Caco-2 (cell line): ENCODE results near the gene ADGRF5. TPM values are rescaled to one million over a fixed set of nuclear protein-coding genes. Genes with fewer than 3 reads are reported as not detected.

Source experiments
- BruUV-seq: library from RNA; stranded (reverse); fragments of 400-500 nt; replicated peaks from 2 replicates; lab custom pipeline; 2021; lab: Mats Ljungman, UMichigan
- CTCF ChIA-PET: fragments of 300-600 bp; sonication (Branson Sonifier 250); formaldehyde crosslinking; loops from one replicate; lab custom pipeline; 2022; ENCODE audit warnings: antibody characterized with exemption; lab: Charles Lee
- POLR2A ChIA-PET: fragments of 300-600 bp; sonication (Branson Sonifier 250); formaldehyde crosslinking; loops from one replicate; lab custom pipeline; 2022; ENCODE audit warnings: antibody characterized with exemption; lab: Charles Lee
- DNase-seq, 2 experiments: peaks; one replicate each; pipeline versions ENCODE4 v3.0.0 to v3.0.0-alpha.2; 2020 to 2022
- H3K27me3 ChIP-seq: replicated peaks from 2 replicates; pipeline ENCODE4 v1.6.0; 2011; ENCODE audit warnings: low read length; ENCODE audit not compliant: control insufficient read depth, insufficient read depth
- H3K36me3 ChIP-seq: 2 replicates; pipeline ENCODE4 v1.5.1; 2011; ENCODE audit warnings: low read length; ENCODE audit not compliant: control insufficient read depth, insufficient read depth
- H3K4me1 ChIP-seq: fragments of 250-450 bp; sonication (Bioruptor Pico); 2 replicates; pipeline ENCODE4 v1.5.1; 2020; ENCODE audit warnings: mild to moderate bottlenecking
- H3K4me3 ChIP-seq: 2 replicates; pipeline ENCODE4 v1.5.1; 2011; ENCODE audit warnings: low read depth, mild to moderate bottlenecking, control low read depth, low read length
- H3K9me3 ChIP-seq: fragments of 250-450 bp; sonication (Bioruptor Pico); 2 replicates; pipeline ENCODE4 v1.5.1; 2020; ENCODE audit warnings: mild to moderate bottlenecking, moderate library complexity
- H3K27ac Mint-ChIP-seq: one replicate; pipeline ENCODE4 v1.8.0; 2022; ENCODE audit warnings: mixed read lengths; ENCODE audit not compliant: unreplicated experiment
- H3K27me3 Mint-ChIP-seq: one replicate; pipeline ENCODE4 v1.8.0; 2022; ENCODE audit warnings: mixed read lengths; ENCODE audit not compliant: insufficient read depth, unreplicated experiment
- H3K36me3 Mint-ChIP-seq: one replicate; pipeline ENCODE4 v1.8.0; 2022; ENCODE audit warnings: mild to moderate bottlenecking, mixed read lengths; ENCODE audit not compliant: insufficient read depth, unreplicated experiment
- H3K4me1 Mint-ChIP-seq: one replicate; pipeline ENCODE4 v1.8.0; 2022; ENCODE audit warnings: low read depth, mixed read lengths; ENCODE audit not compliant: unreplicated experiment
- H3K4me3 Mint-ChIP-seq: one replicate; pipeline ENCODE4 v1.8.0; 2022; ENCODE audit warnings: mild to moderate bottlenecking, moderate library complexity, mixed read lengths; ENCODE audit not compliant: unreplicated experiment
- H3K9me3 Mint-ChIP-seq: one replicate; pipeline ENCODE4 v1.8.0; 2022; ENCODE audit warnings: mixed read lengths; ENCODE audit not compliant: unreplicated experiment
- intact Hi-C: fragments of 100-400 bp; cut with micrococcal nuclease; formaldehyde crosslinking; loops from one replicate; pipeline ENCODE4 v1.10.0; 2022; ENCODE audit not compliant: unreplicated experiment
- total RNA-seq: library from RNA; stranded (reverse); gene quantifications from 2 replicates; pipeline ENCODE4 v1.2.3, GENCODE V29; 2022
- TF ChIP-seq, protein P1 (sequence below), 2 experiments: fragments of 200-600 bp in 1 of 2; IDR thresholded peaks; 1 replicate in 1 of 2; 2 replicates in 1 of 2; pipeline versions ENCODE4 v1.5.1 to v1.8.0; 2011 to 2022; ENCODE audit warnings: antibody characterized with exemption in 1 of 2, control low read depth in 1 of 2, inconsistent platforms in 1 of 2, low read depth in 1 of 2, low read length in 1 of 2, mild to moderate bottlenecking in 1 of 2, moderate library complexity in 1 of 2; ENCODE audit not compliant: insufficient read depth in 1 of 2, severe bottlenecking in 1 of 2, unreplicated experiment in 1 of 2

Gene ADGRF5
- total RNA-seq, 1 experiment from 2014 or later = not detected

DNA sequence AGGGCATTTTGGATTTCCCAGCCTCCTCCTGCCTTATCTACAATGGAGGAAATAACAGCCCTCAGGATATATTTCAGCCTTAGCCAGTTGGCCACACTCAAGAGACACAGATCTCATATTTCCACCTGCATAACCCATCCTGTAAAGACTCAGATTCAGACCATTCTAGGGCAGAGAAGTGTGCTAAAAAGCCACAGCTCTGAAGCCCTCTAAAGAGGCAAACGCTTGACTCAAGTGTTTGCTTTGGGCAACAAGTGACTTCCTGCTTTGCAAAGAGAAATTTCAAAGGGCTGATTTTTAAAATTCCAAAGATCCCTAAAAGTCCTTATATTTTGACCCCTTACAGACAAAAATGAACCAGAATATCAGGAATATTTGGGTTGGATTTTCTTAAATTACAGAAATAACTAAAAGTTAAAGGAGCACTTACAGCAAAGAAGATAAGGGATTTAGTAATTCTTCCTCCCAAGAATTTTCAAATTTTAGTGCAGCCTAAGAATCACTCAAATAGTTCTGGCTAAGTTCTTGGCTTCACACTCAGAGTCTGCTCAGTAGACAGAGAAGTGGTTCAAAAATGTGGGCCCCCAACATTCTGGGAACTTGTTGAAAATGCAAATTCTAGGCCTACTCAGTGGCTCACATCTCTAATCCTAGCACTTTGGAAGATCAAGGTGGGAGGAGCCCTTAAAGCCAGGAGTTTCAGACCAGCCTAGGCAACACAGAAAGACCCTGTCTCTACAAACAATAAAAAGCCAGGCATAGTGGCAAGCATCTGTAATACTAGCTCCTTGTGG lies 18.9 kb upstream of the ADGRF5 start:
- H3K4me3 ChIP-seq = no peak overlapping the region
- H3K9me3 Mint-ChIP-seq = no peaks in the 10 kb centered on the region
- no peaks in the 10 kb centered on the region for H3K36me3 ChIP-seq
- no TSS peak for BruUV-seq
- H3K27ac Mint-ChIP-seq = no peak overlapping the region
- no peak overlapping the region for H3K4me3 Mint-ChIP-seq
- no peaks in the 10 kb centered on the region for H3K27me3 ChIP-seq
- TF ChIP-seq, protein P1, sequence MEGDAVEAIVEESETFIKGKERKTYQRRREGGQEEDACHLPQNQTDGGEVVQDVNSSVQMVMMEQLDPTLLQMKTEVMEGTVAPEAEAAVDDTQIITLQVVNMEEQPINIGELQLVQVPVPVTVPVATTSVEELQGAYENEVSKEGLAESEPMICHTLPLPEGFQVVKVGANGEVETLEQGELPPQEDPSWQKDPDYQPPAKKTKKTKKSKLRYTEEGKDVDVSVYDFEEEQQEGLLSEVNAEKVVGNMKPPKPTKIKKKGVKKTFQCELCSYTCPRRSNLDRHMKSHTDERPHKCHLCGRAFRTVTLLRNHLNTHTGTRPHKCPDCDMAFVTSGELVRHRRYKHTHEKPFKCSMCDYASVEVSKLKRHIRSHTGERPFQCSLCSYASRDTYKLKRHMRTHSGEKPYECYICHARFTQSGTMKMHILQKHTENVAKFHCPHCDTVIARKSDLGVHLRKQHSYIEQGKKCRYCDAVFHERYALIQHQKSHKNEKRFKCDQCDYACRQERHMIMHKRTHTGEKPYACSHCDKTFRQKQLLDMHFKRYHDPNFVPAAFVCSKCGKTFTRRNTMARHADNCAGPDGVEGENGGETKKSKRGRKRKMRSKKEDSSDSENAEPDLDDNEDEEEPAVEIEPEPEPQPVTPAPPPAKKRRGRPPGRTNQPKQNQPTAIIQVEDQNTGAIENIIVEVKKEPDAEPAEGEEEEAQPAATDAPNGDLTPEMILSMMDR (IDR thresholded peaks at IDR 0.05; ENCODE audit: insufficient read depth in 1 of 2, low read depth in 1 of 2, low read length in 1 of 2, severe bottlenecking in 1 of 2, unreplicated experiment in 1 of 2) = no peak
- H3K4me1 Mint-ChIP-seq = no peaks in the 10 kb centered on the region
- peaks cover 5% of the 10 kb centered on the region for H3K36me3 Mint-ChIP-seq
- ChIA-PET POLR2A (no interaction called here), CTCF (no interaction called here)
- intact Hi-C loops = no loop called here
- H3K27me3 Mint-ChIP-seq = peaks cover 3% of the 10 kb centered on the region
- no peaks in the 10 kb centered on the region for H3K4me1 ChIP-seq
- no peaks in the 10 kb centered on the region for H3K9me3 ChIP-seq
- DNase-seq = no peak

DNA sequence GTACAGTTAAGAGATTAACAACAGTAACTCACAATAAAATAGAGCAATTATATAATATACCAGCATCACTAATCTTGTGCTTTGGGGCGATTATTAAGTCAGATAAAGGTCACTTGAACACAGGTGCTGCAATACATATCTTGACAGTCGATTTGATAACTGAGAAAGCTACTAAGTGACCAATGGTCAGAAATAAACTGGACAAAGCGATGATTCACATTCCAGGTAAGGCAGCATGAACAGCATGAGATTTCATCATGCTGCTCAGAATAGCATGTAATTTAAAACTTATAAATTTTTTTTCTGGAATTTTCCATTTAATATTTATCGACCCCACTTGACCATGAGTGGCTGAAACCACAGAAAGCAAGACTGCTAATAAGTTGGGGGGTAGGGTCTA lies 15.9 kb upstream of the ADGRF5 start:
- no peaks in the 10 kb centered on the region for H3K27me3 ChIP-seq
- H3K36me3 Mint-ChIP-seq = peaks cover 5% of the 10 kb centered on the region
- TF ChIP-seq, protein P1 (IDR thresholded peaks at IDR 0.05; ENCODE audit: insufficient read depth in 1 of 2, low read depth in 1 of 2, low read length in 1 of 2, severe bottlenecking in 1 of 2, unreplicated experiment in 1 of 2) = no peak

GRCh38 chr6:46935687-46936086 lies 13.9 kb upstream of the ADGRF5 start:
- POLR2A ChIA-PET = no interaction called here
- H3K4me3 Mint-ChIP-seq = no peak overlapping the region
- no TSS peak for BruUV-seq
- TF ChIP-seq, protein P1 (IDR thresholded peaks at IDR 0.05; ENCODE audit: insufficient read depth in 1 of 2, low read depth in 1 of 2, low read length in 1 of 2, severe bottlenecking in 1 of 2, unreplicated experiment in 1 of 2) = no peak
- peaks cover 3% of the 10 kb centered on the region for H3K27me3 Mint-ChIP-seq
- Histone ChIP-seq H3K4me3 (no peak overlapping the region), H3K4me1 (no peaks in the 10 kb centered on the region), H3K9me3 (no peaks in the 10 kb centered on the region), H3K27me3 (no peaks in the 10 kb centered on the region), H3K36me3 (no peaks in the 10 kb centered on the region)
- H3K27ac Mint-ChIP-seq = no peak overlapping the region
- H3K9me3 Mint-ChIP-seq = no peaks in the 10 kb centered on the region
- H3K36me3 Mint-ChIP-seq = peaks cover 5% of the 10 kb centered on the region
- CTCF ChIA-PET = no interaction called here
- intact Hi-C loops = no loop called here
- no peak for DNase-seq
- H3K4me1 Mint-ChIP-seq = no peaks in the 10 kb centered on the region

More for the DNA sequence above, 15.9 kb upstream of the ADGRF5 start:
- no peaks in the 10 kb centered on the region for H3K9me3 Mint-ChIP-seq
- ChIA-PET POLR2A (no interaction called here), CTCF (no interaction called here)
- H3K4me3 ChIP-seq = no peak overlapping the region
- H3K4me1 Mint-ChIP-seq = no peaks in the 10 kb centered on the region
- H3K27ac Mint-ChIP-seq = no peak overlapping the region
- H3K27me3 Mint-ChIP-seq = peaks cover 3% of the 10 kb centered on the region
- no peak overlapping the region for H3K4me3 Mint-ChIP-seq
- no peaks in the 10 kb centered on the region for H3K4me1 ChIP-seq
- intact Hi-C loops = no loop called here
- H3K9me3 ChIP-seq = no peaks in the 10 kb centered on the region
- no peak for DNase-seq
- no peaks in the 10 kb centered on the region for H3K36me3 ChIP-seq
- BruUV-seq = no TSS peak
